Panc1 (cell line): ENCODE results near the gene PIK3R6. TPM values are rescaled to one million over a fixed set of nuclear protein-coding genes. Genes with fewer than 3 reads are reported as not detected.

Source experiments
- ATAC-seq: fragments of 200-7000 bp; cut with Tn5 transposase; 2 replicates; pipeline ENCODE4 v1.9.1; 2020; ENCODE audit warnings: mild to moderate bottlenecking, moderate library complexity
- BruUV-seq: library from RNA; stranded (reverse); fragments of 400-500 nt; replicated peaks from 2 replicates; lab custom pipeline; 2021; lab: Mats Ljungman, UMichigan
- CTCF ChIA-PET: fragments of 300-600 bp; sonication (Branson Sonifier 250); formaldehyde crosslinking; loops from one replicate; lab custom pipeline; 2022; ENCODE audit warnings: antibody characterized with exemption; lab: Charles Lee
- POLR2A ChIA-PET: fragments of 300-600 bp; sonication (Branson Sonifier 250); formaldehyde crosslinking; loops from one replicate; lab custom pipeline; 2022; ENCODE audit warnings: antibody characterized with exemption; lab: Charles Lee
- DNase-seq: peaks from one replicate; pipeline ENCODE4 v3.0.0-alpha.2; 2010; ENCODE audit warnings: low read depth, low spot score
- H3K27ac ChIP-seq: 2 replicates; pipeline ENCODE4 v1.5.1; 2011; ENCODE audit warnings: mild to moderate bottlenecking, low read length, inconsistent platforms
- H3K27me3 ChIP-seq: fragments of 200-500 bp; sonication (Bioruptor generic); 2 replicates; pipeline ENCODE4 v1.6.0; 2014; ENCODE audit warnings: low read length, inconsistent platforms; ENCODE audit not compliant: control insufficient read depth, insufficient read depth
- H3K36me3 ChIP-seq: fragments of 200-500 bp; sonication (Bioruptor generic); 2 replicates; pipeline ENCODE4 v1.5.1; 2014; ENCODE audit warnings: inconsistent platforms, mild to moderate bottlenecking, low read length, moderate library complexity; ENCODE audit not compliant: control insufficient read depth, insufficient read depth
- H3K4me1 ChIP-seq: 2 replicates; pipeline ENCODE4 v1.5.1; 2011; ENCODE audit warnings: inconsistent platforms, mild to moderate bottlenecking, low read length, moderate library complexity; ENCODE audit not compliant: control insufficient read depth, insufficient read depth
- H3K4me3 ChIP-seq, 2 experiments: 2 replicates each; pipeline ENCODE4 v1.5.1; 2011 to 2012; ENCODE audit warnings: low read depth in 2 of 2, low read length in 2 of 2, mild to moderate bottlenecking in 2 of 2, inconsistent platforms in 1 of 2, moderate library complexity in 1 of 2
- H3K9me3 ChIP-seq: fragments of 200-500 bp; sonication (Bioruptor generic); 2 replicates; pipeline ENCODE4 v1.5.1; 2014; ENCODE audit warnings: low read depth, mild to moderate bottlenecking, inconsistent platforms, low read length, moderate library complexity; ENCODE audit not compliant: control insufficient read depth, insufficient read depth
- CTCF ChIP-seq: fragments of 450-650 bp; IDR thresholded peaks from 2 replicates; pipeline ENCODE4 v1.5.1; 2017; ENCODE audit warnings: mild to moderate bottlenecking
- POLR2AphosphoS5 ChIP-seq: IDR thresholded peaks from 2 replicates; pipeline ENCODE4 v1.6.1; 2012; ENCODE audit warnings: mild to moderate bottlenecking, low read depth, low read length, moderate library complexity
- REST ChIP-seq, 2 experiments: IDR thresholded peaks; 2 replicates each; pipeline ENCODE4 v1.6.1; 2011 to 2012; ENCODE audit warnings: low read depth in 2 of 2, control low read depth in 1 of 2, low read length in 1 of 2, mild to moderate bottlenecking in 1 of 2, moderate library complexity in 1 of 2; ENCODE audit not compliant: insufficient read depth in 1 of 2
- SIN3A ChIP-seq: IDR thresholded peaks from 2 replicates; pipeline ENCODE4 v1.6.1; 2012; ENCODE audit warnings: low read depth, mild to moderate bottlenecking, low read length, moderate library complexity, borderline replicate concordance; ENCODE audit not compliant: insufficient read depth
- TCF7L2 ChIP-seq: IDR thresholded peaks from 2 replicates; pipeline ENCODE4 v1.6.1; 2011; ENCODE audit warnings: mild to moderate bottlenecking, low read depth, low read length, inconsistent platforms
- in situ Hi-C: cut with HindIII; loops from 2 replicates; pipeline ENCODE4 v1.10.0; 2016; ENCODE audit warnings: low sequenced_read_pairs, low pct_unique_long_range_greater_than_20kb
- intact Hi-C: fragments of 100-400 bp; cut with micrococcal nuclease; formaldehyde crosslinking; loops from one replicate; pipeline ENCODE4 v1.10.0; 2022; ENCODE audit not compliant: unreplicated experiment
- total RNA-seq: library from RNA; stranded (reverse); gene quantifications from one replicate; pipeline ENCODE4 v1.2.1, GENCODE V29; 2021; ENCODE audit not compliant: unreplicated experiment

Gene PIK3R6
- total RNA-seq, 1 experiment from 2014 or later = not detected

DNA sequence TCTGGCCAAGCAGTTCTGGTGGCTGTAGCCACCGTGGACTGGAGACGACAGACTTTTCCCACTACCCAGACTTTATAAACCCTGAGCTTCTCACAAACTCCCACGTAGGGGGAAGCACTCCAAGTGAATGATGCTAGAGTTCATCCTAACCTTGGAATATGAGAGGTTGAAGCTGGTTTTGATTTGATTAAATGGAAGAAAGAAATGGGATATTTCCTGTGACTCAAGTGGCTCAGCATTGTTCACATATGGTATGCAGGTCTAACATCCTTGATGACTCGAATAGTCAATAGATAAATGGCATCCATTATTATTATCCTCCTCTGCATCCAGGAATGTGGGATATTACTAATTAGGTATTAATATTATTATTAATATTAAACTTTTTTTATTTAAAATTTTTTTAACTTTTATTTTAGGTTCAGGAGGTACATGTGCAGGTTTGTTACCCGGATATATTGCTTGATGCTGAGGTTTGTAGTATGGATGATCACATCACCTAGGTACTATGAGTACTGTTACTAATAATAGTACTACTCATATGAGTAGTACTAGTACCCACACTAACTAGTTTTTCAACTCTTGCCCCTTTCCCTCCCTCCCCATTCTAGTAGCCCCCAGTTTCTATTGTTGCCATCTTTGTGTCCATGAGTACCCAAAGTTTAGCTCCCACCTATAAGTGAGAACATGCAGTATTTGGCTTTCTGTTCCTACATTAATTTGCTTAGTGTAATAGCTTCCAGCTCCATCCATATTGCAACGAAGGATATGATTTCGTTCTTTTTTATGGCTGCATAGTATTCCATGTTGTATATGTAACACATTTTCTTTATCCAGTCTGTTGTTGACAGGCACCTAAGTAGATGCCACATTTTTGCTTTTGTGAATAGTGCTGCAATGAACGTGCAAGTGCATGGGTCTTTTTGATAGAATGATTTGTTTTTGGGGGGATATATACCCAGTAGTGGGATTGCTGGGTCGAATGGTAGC lies 22.9 kb downstream of the PIK3R6 start:
- intact Hi-C loops (no loop called here), in situ Hi-C loops (no loop called here)
- ChIA-PET POLR2A (no interaction called here), CTCF (no interaction called here)
- ATAC-seq (no peak), DNase-seq (no peak)
- Histone ChIP-seq H3K4me1 (no peaks in the 10 kb centered on the region), H3K36me3 (no peaks in the 10 kb centered on the region), H3K27ac (no peak overlapping the region), H3K9me3 (no peaks in the 10 kb centered on the region), H3K4me3 (no peak overlapping the region), H3K27me3 (no peaks in the 10 kb centered on the region)
- TF ChIP-seq POLR2AphosphoS5 = no peak
- TF ChIP-seq SIN3A = no peak
- no peak for TF ChIP-seq CTCF
- TF ChIP-seq TCF7L2 = no peak
- no peak for TF ChIP-seq REST (IDR thresholded peaks at IDR 0.05; ENCODE audit: insufficient read depth in 1 of 2, low read depth in 2 of 2, low read length in 1 of 2)
- no TSS peak for BruUV-seq

DNA sequence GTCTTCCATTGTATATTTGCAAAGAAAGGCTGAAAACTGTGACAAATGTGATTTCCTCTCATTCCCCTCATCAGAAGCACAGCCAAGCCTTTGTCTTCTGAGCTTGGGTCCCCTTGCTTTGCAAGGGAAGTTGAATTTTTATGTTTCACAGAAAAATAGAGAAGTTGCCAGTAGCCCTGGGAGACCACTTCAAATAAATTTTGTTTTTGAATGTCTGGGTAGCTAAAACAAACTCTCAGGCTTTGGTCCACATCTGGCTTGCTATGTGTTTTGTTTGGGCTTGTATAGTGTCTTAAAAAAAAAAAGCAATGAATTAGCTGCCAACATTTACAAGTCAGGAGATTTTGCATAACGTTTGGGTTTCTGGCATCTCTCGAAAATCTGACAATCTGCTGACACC lies 24.1 kb downstream of the PIK3R6 start:
- no peaks in the 10 kb centered on the region for H3K4me1 ChIP-seq
- CTCF ChIA-PET = no interaction called here
- no peak overlapping the region for H3K4me3 ChIP-seq
- H3K27ac ChIP-seq = no peak overlapping the region
- BruUV-seq = no TSS peak
- intact Hi-C loops (no loop called here), in situ Hi-C loops (no loop called here)
- POLR2A ChIA-PET = interaction anchor here (0.7 kb wide), 1 partner anchor 53 kb away, joined by 3 read pairs; no protein-coding TSS in a partner anchor
- TF ChIP-seq TCF7L2 (no peak), REST (IDR thresholded peaks at IDR 0.05; ENCODE audit: insufficient read depth in 1 of 2, low read depth in 2 of 2, low read length in 1 of 2) (no peak), SIN3A (no peak), CTCF (no peak), POLR2AphosphoS5 (no peak)
- no peaks in the 10 kb centered on the region for H3K9me3 ChIP-seq
- no peak for DNase-seq
- no peaks in the 10 kb centered on the region for H3K27me3 ChIP-seq
- ATAC-seq = no peak
- H3K36me3 ChIP-seq = no peaks in the 10 kb centered on the region
